GM23338 (cell line): ENCODE measurements around the gene ANTXR1. TPM values are rescaled to one million over a fixed set of nuclear protein-coding genes. Genes with fewer than 3 reads are reported as not detected.

Source experiments
- CREB1 ChIP-seq: fragments of 250-450 bp; sonication (Bioruptor Pico); IDR thresholded peaks from 2 replicates; pipeline ENCODE4 v1.5.0; 2020; ENCODE audit warnings: low read depth, mild to moderate bottlenecking, moderate library complexity
- CTCF ChIP-seq, 2 experiments: fragments of 200-600 bp in 1 of 2; sonication (generic) in 1 of 2; conservative IDR thresholded peaks; 2 replicates each; pipeline versions ENCODE4 v1.5.1 to v1.6.1; 2016 to 2017; ENCODE audit warnings: antibody characterized with exemption in 2 of 2, low read depth in 2 of 2, mild to moderate bottlenecking in 2 of 2, moderate library complexity in 1 of 2
- JUNB ChIP-seq: IDR thresholded peaks from one replicate; pipeline ENCODE4 v1.6.1; 2016; ENCODE audit warnings: antibody characterized with exemption; ENCODE audit not compliant: unreplicated experiment
- POLR2AphosphoS5 ChIP-seq: IDR thresholded peaks from 2 replicates; pipeline ENCODE4 v1.6.1; 2016; ENCODE audit warnings: antibody characterized with exemption, low read depth
- REST ChIP-seq: IDR thresholded peaks from one replicate; pipeline ENCODE4 v1.6.1; 2018; ENCODE audit warnings: antibody characterized with exemption; ENCODE audit not compliant: unreplicated experiment
- ZNF114 ChIP-seq: fragments of 250-450 bp; sonication (Bioruptor Pico); IDR thresholded peaks from 2 replicates; pipeline ENCODE4 v1.5.0; 2020; ENCODE audit warnings: mild to moderate bottlenecking, moderate library complexity
- ZNF462 ChIP-seq: fragments of 250-450 bp; sonication (Bioruptor Pico); IDR thresholded peaks from 2 replicates; pipeline ENCODE4 v1.5.0; 2020; ENCODE audit warnings: mild to moderate bottlenecking, moderate library complexity
- polyA plus RNA-seq: library from polyadenylated mRNA; unstranded; fragments of >200 nt; fragmentation: Nextera tagmentation; extraction: Ambion mirVana; gene quantifications from 2 replicates; pipeline ENCODE4 v1.2.1, GENCODE V29; 2016
- total RNA-seq: library from RNA; depleted of rRNA; stranded (reverse); fragments of >200 nt; shearing (Covaris generic); gene quantifications from 2 replicates; pipeline ENCODE4 v1.2.3, GENCODE V29; 2014

Gene ANTXR1
- total and polyA plus RNA-seq, 2 experiments from 2014 or later: 16.1 to 23.1 TPM

- TF ChIP-seq ZNF462 (CRISPR knock-in tag) (no peak), POLR2AphosphoS5 (no peak), REST (no peak), CREB1 (CRISPR knock-in tag) (no peak), CTCF (conservative IDR thresholded peaks at IDR 0.05; ENCODE audit: low read depth in 2 of 2) (no peak), ZNF114 (CRISPR knock-in tag) (no peak), JUNB (no peak)
Observed at GRCh38 chr2:69260666-69261065, 247.7 kb downstream of the ANTXR1 start (continued).
